KMS-11 (cell line): ENCODE results near the gene XRN2.

ENCODE experiments used
- H2AFZ ChIP-seq: fragments of 200-600 bp; sonication (generic); 2 replicates; pipeline ENCODE4 v1.6.1; 2016; ENCODE audit warnings: antibody characterized with exemption, mixed run types, low read depth
- H3K27ac ChIP-seq: fragments of 200-600 bp; sonication (generic); 2 replicates; pipeline ENCODE4 v1.6.1; 2016; ENCODE audit warnings: mild to moderate bottlenecking, mixed run types
- H3K27me3 ChIP-seq: fragments of 200-600 bp; sonication (generic); 2 replicates; pipeline ENCODE4 v1.6.1; 2017; ENCODE audit warnings: mild to moderate bottlenecking, low read depth, mixed run types, moderate library complexity; ENCODE audit not compliant: insufficient read depth
- H3K36me3 ChIP-seq: fragments of 200-600 bp; sonication (generic); 2 replicates; pipeline ENCODE4 v1.6.1; 2017; ENCODE audit warnings: mild to moderate bottlenecking, mixed run types; ENCODE audit not compliant: insufficient read depth
- H3K4me1 ChIP-seq: fragments of 200-600 bp; sonication (generic); 2 replicates; pipeline ENCODE4 v1.6.1; 2016; ENCODE audit warnings: mild to moderate bottlenecking, low read depth, mixed run types; ENCODE audit not compliant: poor library complexity, severe bottlenecking
- H3K4me2 ChIP-seq: fragments of 200-600 bp; sonication (generic); 2 replicates; pipeline ENCODE4 v1.7.0; 2016; ENCODE audit warnings: mild to moderate bottlenecking, mixed run types
- H3K4me3 ChIP-seq: fragments of 200-600 bp; sonication (generic); IDR thresholded peaks from 2 replicates; pipeline ENCODE4 v1.6.1; 2017; ENCODE audit warnings: low read depth, low read length, mixed read lengths; ENCODE audit not compliant: insufficient read depth
- H3K79me2 ChIP-seq: fragments of 200-600 bp; sonication (generic); 2 replicates; pipeline ENCODE4 v1.6.1; 2016; ENCODE audit warnings: low read depth, mixed run types; ENCODE audit not compliant: insufficient read depth
- H3K9ac ChIP-seq: fragments of 200-600 bp; sonication (generic); 2 replicates; pipeline ENCODE4 v1.6.1; 2016; ENCODE audit warnings: mild to moderate bottlenecking, mixed run types
- H4K20me1 ChIP-seq: fragments of 200-600 bp; sonication (generic); 2 replicates; pipeline ENCODE4 v1.6.1; 2016; ENCODE audit warnings: mild to moderate bottlenecking, mixed run types; ENCODE audit not compliant: insufficient read depth
- TF ChIP-seq, protein P1 (sequence below): fragments of 200-600 bp; sonication (generic); conservative IDR thresholded peaks from 2 replicates; pipeline ENCODE4 v1.6.1; 2017; ENCODE audit warnings: low read depth, mild to moderate bottlenecking, antibody characterized with exemption, low read length, moderate library complexity, mixed read lengths

XRN2 gene

DNA sequence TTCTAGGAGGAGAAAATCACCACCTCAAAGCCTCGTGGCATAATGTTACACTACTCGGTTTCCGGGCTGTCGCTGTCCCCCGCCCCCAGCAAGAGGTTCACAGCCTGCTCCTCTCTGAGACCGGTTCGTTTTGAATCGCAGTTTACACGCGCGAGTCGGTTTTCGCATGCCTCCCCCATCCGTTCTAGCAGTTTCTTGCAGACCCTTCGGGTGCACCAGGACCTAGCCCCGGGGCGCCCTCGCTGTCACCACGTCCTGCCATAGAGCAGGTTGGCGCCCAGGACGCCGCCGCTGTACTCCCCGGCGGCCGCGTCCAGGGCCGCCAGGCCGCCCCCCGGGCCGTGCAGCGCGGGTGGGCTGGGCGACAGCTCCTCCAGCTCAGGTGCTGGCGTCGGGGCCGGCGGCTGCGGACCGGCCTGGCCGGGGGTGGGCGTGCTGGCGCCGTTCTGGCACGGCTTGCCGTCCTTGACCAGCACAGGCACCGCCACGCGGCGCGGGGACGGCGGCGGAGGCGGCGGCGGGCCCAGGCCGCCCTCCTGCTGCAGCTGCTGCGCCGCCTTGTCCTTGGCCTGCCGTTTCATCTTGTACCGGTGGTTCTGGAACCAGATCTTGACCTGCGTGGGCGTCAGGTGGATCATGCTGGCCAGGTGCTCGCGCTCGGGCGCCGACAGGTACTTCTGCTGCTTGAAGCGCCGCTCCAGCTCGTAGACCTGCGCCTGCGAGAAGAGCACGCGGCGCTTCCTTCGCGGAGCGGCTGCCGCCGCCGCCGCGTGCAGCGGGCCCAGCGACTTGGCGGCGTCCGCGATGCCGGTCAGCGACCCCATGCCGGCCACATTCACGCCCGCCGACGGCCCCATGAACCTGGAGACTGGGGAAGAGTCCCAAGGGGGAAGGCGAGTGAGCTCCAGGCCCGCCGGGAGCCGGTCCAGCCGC, 92.8 kb downstream of the XRN2 start:
- no peak overlapping the region for H3K27ac ChIP-seq
- H4K20me1 ChIP-seq: no peaks in the 10 kb centered on the region
- H3K36me3 ChIP-seq: no peaks in the 10 kb centered on the region
- H2AFZ ChIP-seq: no peak overlapping the region
- no peaks in the 10 kb centered on the region for H3K27me3 ChIP-seq
- H3K4me2 ChIP-seq: no peak overlapping the region
- H3K9ac ChIP-seq: no peak overlapping the region
- H3K4me3 ChIP-seq: no peak overlapping the region
- TF ChIP-seq, protein P1, sequence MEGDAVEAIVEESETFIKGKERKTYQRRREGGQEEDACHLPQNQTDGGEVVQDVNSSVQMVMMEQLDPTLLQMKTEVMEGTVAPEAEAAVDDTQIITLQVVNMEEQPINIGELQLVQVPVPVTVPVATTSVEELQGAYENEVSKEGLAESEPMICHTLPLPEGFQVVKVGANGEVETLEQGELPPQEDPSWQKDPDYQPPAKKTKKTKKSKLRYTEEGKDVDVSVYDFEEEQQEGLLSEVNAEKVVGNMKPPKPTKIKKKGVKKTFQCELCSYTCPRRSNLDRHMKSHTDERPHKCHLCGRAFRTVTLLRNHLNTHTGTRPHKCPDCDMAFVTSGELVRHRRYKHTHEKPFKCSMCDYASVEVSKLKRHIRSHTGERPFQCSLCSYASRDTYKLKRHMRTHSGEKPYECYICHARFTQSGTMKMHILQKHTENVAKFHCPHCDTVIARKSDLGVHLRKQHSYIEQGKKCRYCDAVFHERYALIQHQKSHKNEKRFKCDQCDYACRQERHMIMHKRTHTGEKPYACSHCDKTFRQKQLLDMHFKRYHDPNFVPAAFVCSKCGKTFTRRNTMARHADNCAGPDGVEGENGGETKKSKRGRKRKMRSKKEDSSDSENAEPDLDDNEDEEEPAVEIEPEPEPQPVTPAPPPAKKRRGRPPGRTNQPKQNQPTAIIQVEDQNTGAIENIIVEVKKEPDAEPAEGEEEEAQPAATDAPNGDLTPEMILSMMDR: no peak
- H3K79me2 ChIP-seq: no peaks in the 10 kb centered on the region
- no peaks in the 10 kb centered on the region for H3K4me1 ChIP-seq

DNA sequence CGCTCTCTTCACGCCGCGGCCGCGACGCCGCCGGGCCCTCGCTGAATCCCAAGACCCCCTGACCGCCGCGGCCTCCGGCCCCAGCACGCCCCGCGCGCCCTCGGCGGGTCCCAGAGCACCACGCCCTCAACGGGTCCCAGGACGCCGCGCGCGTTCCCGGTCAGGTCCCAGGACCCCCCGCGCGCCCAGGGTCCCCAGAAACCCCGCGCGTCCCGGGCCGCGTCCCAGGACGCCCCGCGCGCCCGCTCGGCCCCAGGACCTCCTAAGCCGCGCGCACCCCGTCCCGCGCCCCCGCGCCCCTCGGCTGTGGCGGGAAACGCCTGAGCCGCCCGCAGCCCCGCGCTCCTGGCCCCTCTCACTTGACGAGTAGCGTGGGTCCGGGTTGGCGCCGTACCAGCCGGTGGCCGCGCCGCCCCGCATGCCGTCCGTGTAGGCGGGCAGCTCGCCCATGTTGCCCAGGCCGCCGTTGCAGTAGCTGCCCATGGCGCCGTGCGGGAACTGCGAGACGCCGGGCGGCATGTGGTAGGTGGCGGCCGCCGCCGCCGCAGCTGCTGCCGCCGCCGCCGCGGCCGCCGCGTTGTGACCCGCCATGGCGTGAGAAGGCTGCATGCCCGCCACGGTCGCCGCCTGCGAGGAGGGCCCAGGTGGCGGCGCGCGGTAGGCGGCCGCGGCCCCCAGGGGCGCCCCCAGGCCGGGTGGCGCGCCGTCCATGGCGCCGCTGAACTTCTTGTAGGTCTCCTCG, 93.6 kb downstream of the XRN2 start:
- H3K27ac ChIP-seq: no peak overlapping the region
- no peaks in the 10 kb centered on the region for H3K79me2 ChIP-seq
- H3K4me1 ChIP-seq: no peaks in the 10 kb centered on the region

DNA sequence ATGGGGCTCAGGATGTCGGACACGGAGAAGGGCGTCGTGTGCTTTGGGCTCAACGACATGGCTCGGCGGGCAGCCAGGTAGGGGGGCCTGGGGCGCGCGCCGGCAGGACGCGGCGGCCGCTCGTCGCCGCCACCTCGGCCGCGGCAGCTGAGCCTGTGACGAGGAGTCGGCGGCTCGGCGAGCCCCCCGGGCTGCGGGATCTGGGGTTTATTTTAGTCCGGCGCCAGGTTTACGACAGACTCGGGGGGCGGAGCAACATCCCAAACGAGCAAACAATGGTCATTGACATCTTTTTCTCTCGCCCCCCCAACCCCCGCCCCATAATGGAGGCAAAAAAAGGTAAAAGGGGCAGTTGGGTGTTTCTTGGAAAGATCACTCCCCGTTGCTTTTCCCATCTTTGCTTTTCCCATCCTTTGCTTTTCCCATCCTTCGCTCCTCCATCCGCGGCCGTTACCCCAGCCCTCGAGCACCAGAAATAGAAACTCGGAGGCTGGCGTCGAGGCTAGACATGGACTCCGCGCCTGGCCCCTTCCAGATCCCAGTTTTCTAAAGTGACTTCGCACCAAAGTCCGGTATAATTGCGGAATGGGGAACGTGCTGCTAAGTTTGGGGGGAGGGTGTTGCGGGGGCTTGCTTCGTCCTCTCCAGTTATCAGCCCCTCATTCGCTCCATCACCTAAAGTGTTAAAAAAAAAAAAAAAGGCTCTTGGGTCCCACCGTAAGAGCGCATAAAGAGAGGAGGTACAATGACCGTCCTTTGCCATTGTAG, 94.4 kb downstream of the XRN2 start, which contains the start of gene NKX2-4:
TSS of gene NKX2-4 (minus strand) at position 186 of the 768 bp plus-strand sequence. CDS start at position 59, 127 bp downstream.
- H3K27ac ChIP-seq: no peak within 1 kb of the TSS
- TF ChIP-seq, protein P1: no peak
- H3K9ac ChIP-seq: no peak within 1 kb of the TSS
- H4K20me1 ChIP-seq: no peaks in the 10 kb centered on the region
- no peak within 1 kb of the TSS for H3K4me2 ChIP-seq
- H3K79me2 ChIP-seq: no peaks in the 10 kb centered on the region
- H3K4me3 ChIP-seq: no peak within 1 kb of the TSS
- no peaks in the 10 kb centered on the region for H3K4me1 ChIP-seq
- no peaks in the 10 kb centered on the region for H3K27me3 ChIP-seq
- no peak within 1 kb of the TSS for H2AFZ ChIP-seq
- H3K36me3 ChIP-seq: no peaks in the 10 kb centered on the region

More for the DNA sequence above, 93.6 kb downstream of the XRN2 start:
- no peaks in the 10 kb centered on the region for H4K20me1 ChIP-seq
- TF ChIP-seq, protein P1: no peak
- H3K4me2 ChIP-seq: no peak overlapping the region
- no peaks in the 10 kb centered on the region for H3K27me3 ChIP-seq
- no peaks in the 10 kb centered on the region for H3K36me3 ChIP-seq
- H2AFZ ChIP-seq: no peak overlapping the region
- no peak overlapping the region for H3K4me3 ChIP-seq
- H3K9ac ChIP-seq: no peak overlapping the region
